Suppressor macrophage treated with lipopolysaccharide for 4 hours (primary cell): Measurements from ENCODE around the gene VPS13A.
A peak's percentile ranks its signal among the peaks of the same experiment; 100 is the strongest.
"Not testable (repeated sequence)": the region's sequence is repeated elsewhere in the genome, so short reads cannot be mapped to it uniquely, and the experiment has no call there.

Source experiments
- DNase-seq: peaks from one replicate; pipeline ENCODE4 v3.0.0-alpha.2; 2020

The VPS13A gene

GRCh38 chr9:77427256-77427927 is 250.1 kb downstream of the VPS13A start:
- no peak for DNase-seq

GRCh38 chr9:77429928-77430327 is 252.6 kb downstream of the VPS13A start:
- DNase-seq, result no peak

- no peak for DNase-seq
These were observed 254.7 kb downstream of the VPS13A start for GRCh38 chr9:77432053-77432452.

GRCh38 chr9:77433675-77434445 is 256.5 kb downstream of the VPS13A start:
- peak; percentile 55 for DNase-seq

GRCh38 chr9:77435277-77435676 is 257.9 kb downstream of the VPS13A start:
- no peak for DNase-seq

GRCh38 chr9:77435688-77436087 is 258.4 kb downstream of the VPS13A start:
- DNase-seq, result no peak

- DNase-seq, result no peak
These were observed 261.3 kb downstream of the VPS13A start for GRCh38 chr9:77438653-77439052.

GRCh38 chr9:77440057-77440456 is 262.7 kb downstream of the VPS13A start:
- DNase-seq, result no peak

GRCh38 chr9:77441124-77441523 is 263.8 kb downstream of the VPS13A start:
- not testable (repeated sequence) for DNase-seq

- DNase-seq, result no peak
These were observed 265.1 kb downstream of the VPS13A start for GRCh38 chr9:77442436-77442835.

- no peak for DNase-seq
These were observed 270.3 kb downstream of the VPS13A start for GRCh38 chr9:77447646-77448045.

GRCh38 chr9:77449240-77450084 is 272.1 kb downstream of the VPS13A start:
- DNase-seq, result no peak

- DNase-seq, result no peak
These were observed 272.7 kb downstream of the VPS13A start for GRCh38 chr9:77450085-77450475.

GRCh38 chr9:77451507-77451906 is 274.2 kb downstream of the VPS13A start:
- DNase-seq, result no peak

- peak; percentile 41 for DNase-seq
These were observed 276.7 kb downstream of the VPS13A start for GRCh38 chr9:77453825-77454647.

- no peak for DNase-seq
These were observed 277.3 kb downstream of the VPS13A start for GRCh38 chr9:77454663-77455062.

- peak; percentile 41 for DNase-seq
These were observed 278.1 kb downstream of the VPS13A start for GRCh38 chr9:77455312-77455927.

- DNase-seq, result peak; percentile 91
These were observed 279.6 kb downstream of the VPS13A start for GRCh38 chr9:77456829-77457437.

- peak; percentile 74 for DNase-seq
These were observed 280.7 kb downstream of the VPS13A start for GRCh38 chr9:77457916-77458592.

- no peak for DNase-seq
These were observed 283.6 kb downstream of the VPS13A start for GRCh38 chr9:77460938-77461337.

GRCh38 chr9:77462066-77462465 is 284.7 kb downstream of the VPS13A start:
- no peak for DNase-seq
